ENCODE results near the gene RAD17. TPM values are rescaled to one million over a fixed set of nuclear protein-coding genes. Genes with fewer than 3 reads are reported as not detected.

The RAD17 gene
- total and polyA plus RNA-seq, 2 donors (not counting 3 experiments of a cell fraction or from before 2014, with no cell fraction given), result 10.1 to 18.4 TPM

- H3K9ac ChIP-seq (replicated peaks; ENCODE audit: extremely low read depth, insufficient read depth, low read length), result no peak overlapping the region
- no peak for DNase-seq (ENCODE audit: low read depth, low spot score)
- H4K20me1 ChIP-seq (replicated peaks; ENCODE audit: control insufficient read depth, extremely low read depth, insufficient read depth, low read length), result no peaks in the 10 kb centered on the region
- H2AFZ ChIP-seq (ENCODE audit: low read depth, low read length), result no peak overlapping the region
- no peaks in the 10 kb centered on the region for H3K9me3 ChIP-seq (replicated peaks; ENCODE audit: control insufficient read depth, insufficient read depth, low read length)
- no peaks in the 10 kb centered on the region for H3K79me2 ChIP-seq (ENCODE audit: control insufficient read depth, insufficient read depth, low read length)
- POLR2A ChIA-PET, result no interaction called here
- H3K27ac ChIP-seq (ENCODE audit: insufficient read depth, low read depth, low read length), result no peak overlapping the region
- H3K9me1 ChIP-seq (replicated peaks; ENCODE audit: control insufficient read depth, extremely low read depth, insufficient read depth, low read length), result no peaks in the 10 kb centered on the region
- no peak overlapping the region for H3K4me3 ChIP-seq (replicated peaks in 1 of 3; ENCODE audit: insufficient read depth in 1 of 3, low read depth in 1 of 3, low read length in 3 of 3)
- no peak for TF ChIP-seq CTCF (IDR thresholded peaks at IDR 0.05; ENCODE audit: extremely low read depth in 1 of 2, insufficient read depth in 1 of 2, low read depth in 1 of 2, low read length in 2 of 2)
- no peak for TF ChIP-seq FOS (IDR thresholded peaks at IDR 0.05; ENCODE audit: borderline replicate concordance, insufficient read depth, low read length)
- TF ChIP-seq MYC (IDR thresholded peaks at IDR 0.05; ENCODE audit: low read depth, low read length), result no peak
- TF ChIP-seq EZH2 (IDR thresholded peaks at IDR 0.05; ENCODE audit: borderline replicate concordance, low read depth, low read length, severe bottlenecking), result no peak
- TF ChIP-seq GATA2 (IDR thresholded peaks at IDR 0.05; ENCODE audit: insufficient read depth, insufficient read length, low read depth, low read length), result no peak
- no peak for TF ChIP-seq JUN (IDR thresholded peaks at IDR 0.05; ENCODE audit: borderline replicate concordance, insufficient read depth, insufficient read length, low read depth)
- TF ChIP-seq POLR2AphosphoS5 (IDR thresholded peaks at IDR 0.05; ENCODE audit: insufficient read depth, low read depth, low read length), result no peak
- no peak for TF ChIP-seq MAX (IDR thresholded peaks at IDR 0.05; ENCODE audit: insufficient read depth, insufficient read length)
- TF ChIP-seq POLR2A (IDR thresholded peaks at IDR 0.05; ENCODE audit: low read depth, low read length), result no peak
- H3K27me3 ChIP-seq (ENCODE audit: control insufficient read depth in 2 of 2, insufficient read depth in 2 of 2, low read length in 2 of 2), result no peaks in the 10 kb centered on the region
- H3K4me2 ChIP-seq (ENCODE audit: insufficient read depth, low read length), result no peak overlapping the region
- intact Hi-C loops (cut with micrococcal nuclease), result no loop called here
- no peaks in the 10 kb centered on the region for H3K36me3 ChIP-seq (ENCODE audit: control insufficient read depth in 2 of 2, extremely low read depth in 1 of 2, insufficient read depth in 2 of 2, low read length in 2 of 2)
- no peaks in the 10 kb centered on the region for H3K4me1 ChIP-seq (ENCODE audit: control insufficient read depth, extremely low read depth, insufficient read depth, low read length)
- CTCF ChIA-PET, result no interaction called here
- no peak for FAIRE-seq
- BruUV-seq (replicated peaks), result no TSS peak
- dilution Hi-C loops (cut with MboI; ENCODE audit: extremely low pct_ligation_motif_present, low sequenced_read_pairs), result no loop called here
Measured at GRCh38 chr5:69449511-69449910, 79.9 kb downstream of the RAD17 start.

Data from endothelial cell of umbilical vein (primary cell).